WTC11 (cell line): ENCODE measurements around the gene MRPS23. TPM values are rescaled to one million over a fixed set of nuclear protein-coding genes. Genes with fewer than 3 reads are reported as not detected.

Experiments
- ATAC-seq: fragments of 200-7000 bp; cut with Tn5 transposase; 2 replicates; pipeline ENCODE4 v1.10.0; 2021; ENCODE audit warnings: mild to moderate bottlenecking, moderate library complexity
- CTCF ChIA-PET: fragments of 300-600 bp; sonication (Branson Sonifier 250); formaldehyde crosslinking; loops from one replicate; lab custom pipeline; 2021; ENCODE audit warnings: antibody characterized with exemption; lab: Charles Lee
- POLR2A ChIA-PET: fragments of 350-600 bp; sonication (Branson Sonifier 250); formaldehyde crosslinking; loops from one replicate; lab custom pipeline; 2021; ENCODE audit warnings: antibody characterized with exemption; lab: Charles Lee
- DNase-seq: peaks from one replicate; pipeline ENCODE4 v3.0.0; 2021; ENCODE audit warnings: low spot score
- H3K27ac Mint-ChIP-seq: 2 replicates; pipeline ENCODE4 v1.8.0; 2021; ENCODE audit warnings: mixed read lengths
- H3K27me3 Mint-ChIP-seq: 2 replicates; pipeline ENCODE4 v1.8.0; 2021; ENCODE audit warnings: low read depth, mild to moderate bottlenecking, moderate library complexity, mixed read lengths
- H3K36me3 Mint-ChIP-seq: 2 replicates; pipeline ENCODE4 v1.8.0; 2021; ENCODE audit warnings: mixed read lengths
- H3K4me1 Mint-ChIP-seq: 2 replicates; pipeline ENCODE4 v1.8.0; 2022; ENCODE audit warnings: mixed read lengths
- H3K4me3 Mint-ChIP-seq: 2 replicates; pipeline ENCODE4 v1.8.0; 2021; ENCODE audit warnings: mild to moderate bottlenecking, moderate library complexity, mixed read lengths
- H3K9me3 Mint-ChIP-seq: 2 replicates; pipeline ENCODE4 v1.8.0; 2021; ENCODE audit warnings: mixed read lengths
- CTCF ChIP-seq: fragments of 200-600 bp; IDR thresholded peaks from 2 replicates; pipeline ENCODE4 v1.8.0; 2022; ENCODE audit warnings: antibody characterized with exemption
- E2F1 ChIP-seq: sonication (generic); formaldehyde crosslinking; IDR thresholded peaks from 2 replicates; pipeline ENCODE4 v1.8.0; 2022; ENCODE audit warnings: mild to moderate bottlenecking, missing genetic modification reagents
- IRF1 ChIP-seq: sonication (generic); formaldehyde crosslinking; IDR thresholded peaks from 2 replicates; pipeline ENCODE4 v1.8.0; 2023; ENCODE audit warnings: missing genetic modification reagents
- KAT7 ChIP-seq: sonication (generic); formaldehyde crosslinking; IDR thresholded peaks from 2 replicates; pipeline ENCODE4 v1.8.1; 2023; ENCODE audit warnings: missing genetic modification reagents, mild to moderate bottlenecking, borderline replicate concordance
- NR1H2 ChIP-seq: sonication (generic); formaldehyde crosslinking; IDR thresholded peaks from 2 replicates; pipeline ENCODE4 v1.9.0; 2021; ENCODE audit warnings: mild to moderate bottlenecking, moderate library complexity, missing genetic modification reagents
- PRDM15 ChIP-seq: sonication (generic); formaldehyde crosslinking; IDR thresholded peaks from 2 replicates; pipeline ENCODE4 v1.8.0; 2022; ENCODE audit warnings: missing genetic modification reagents
- RORB ChIP-seq: fragments of 250-450 bp; sonication (Bioruptor Pico); IDR thresholded peaks from 2 replicates; pipeline ENCODE4 v1.9.0; 2021; ENCODE audit warnings: mild to moderate bottlenecking
- SMAD4 ChIP-seq: sonication (generic); formaldehyde crosslinking; IDR thresholded peaks from 2 replicates; pipeline ENCODE4 v1.8.0; 2022; ENCODE audit warnings: mild to moderate bottlenecking, missing genetic modification reagents
- SP1 ChIP-seq: sonication (generic); formaldehyde crosslinking; conservative IDR thresholded peaks from 2 replicates; pipeline ENCODE4 v1.8.1; 2022; ENCODE audit warnings: missing genetic modification reagents
- USF2 ChIP-seq: sonication (generic); formaldehyde crosslinking; IDR thresholded peaks from 2 replicates; pipeline ENCODE4 v1.8.1; 2023; ENCODE audit warnings: mild to moderate bottlenecking, missing genetic modification reagents, moderate library complexity
- ZNF396 ChIP-seq: fragments of 250-450 bp; sonication (Bioruptor Pico); IDR thresholded peaks from 2 replicates; pipeline ENCODE4 v1.8.0; 2021; ENCODE audit warnings: mild to moderate bottlenecking, moderate library complexity, borderline replicate concordance
- ZNF512 ChIP-seq: sonication (generic); formaldehyde crosslinking; IDR thresholded peaks from 2 replicates; pipeline ENCODE4 v1.8.1; 2022; ENCODE audit warnings: missing genetic modification reagents, borderline replicate concordance
- ZNF532 ChIP-seq: fragments of 250-450 bp; sonication (Bioruptor Pico); IDR thresholded peaks from 2 replicates; pipeline ENCODE4 v1.9.0; 2021; ENCODE audit warnings: mild to moderate bottlenecking, borderline replicate concordance
- total RNA-seq: library from RNA; stranded (reverse); gene quantifications from 3 replicates; pipeline ENCODE4 v1.2.3, GENCODE V29; 2021

Gene MRPS23
- total RNA-seq, 1 experiment from 2014 or later: 65.3 TPM

- POLR2A ChIA-PET: interaction anchor here (1.0 kb wide), 1 partner anchor 23 kb away, joined by 3 read pairs; no protein-coding TSS in a partner anchor
- CTCF ChIA-PET: interaction anchor here (0.6 to 4.4 kb wide), 20 partner anchors 9 to 227 kb away, joined by 3 to 18 read pairs (median 6); partner anchors contain the start of genes CUEDC1 and MRPS23
- Mint-ChIP-seq H3K4me3 (no peak overlapping the region), H3K9me3 (no peaks in the 10 kb centered on the region), H3K36me3 (no peaks in the 10 kb centered on the region; the same call in 1 of the 2 replicates), H3K27ac (0 out of 2 replicates have a peak overlapping the region, but pooled peaks have one; percentile 53), H3K27me3 (peaks cover 4% of the 10 kb centered on the region; the same call in 1 of the 2 replicates), H3K4me1 (peaks cover 49% of the 10 kb centered on the region)
- TF ChIP-seq IRF1 (CRISPR knock-in tag) (no peak), ZNF396 (no peak), CTCF (no peak), USF2 (CRISPR knock-in tag) (no peak), KAT7 (CRISPR knock-in tag) (no peak), NR1H2 (CRISPR knock-in tag) (no peak), ZNF512 (CRISPR knock-in tag) (no peak), RORB (CRISPR knock-in tag) (no peak), SP1 (CRISPR knock-in tag) (no peak), SMAD4 (CRISPR knock-in tag) (no peak), PRDM15 (no peak), E2F1 (no peak), ZNF532 (no peak)
- ATAC-seq (no peak), DNase-seq (no peak)
Observed at GRCh38 chr17:57868910-57869616, 19.2 kb upstream of the MRPS23 start.
